ENCODE data around the gene PRKACG. TPM values are rescaled to one million over a fixed set of nuclear protein-coding genes. Genes with fewer than 3 reads are reported as not detected.

PRKACG gene
- total RNA-seq, 1 donor from 2014 or later, result not detected

DNA sequence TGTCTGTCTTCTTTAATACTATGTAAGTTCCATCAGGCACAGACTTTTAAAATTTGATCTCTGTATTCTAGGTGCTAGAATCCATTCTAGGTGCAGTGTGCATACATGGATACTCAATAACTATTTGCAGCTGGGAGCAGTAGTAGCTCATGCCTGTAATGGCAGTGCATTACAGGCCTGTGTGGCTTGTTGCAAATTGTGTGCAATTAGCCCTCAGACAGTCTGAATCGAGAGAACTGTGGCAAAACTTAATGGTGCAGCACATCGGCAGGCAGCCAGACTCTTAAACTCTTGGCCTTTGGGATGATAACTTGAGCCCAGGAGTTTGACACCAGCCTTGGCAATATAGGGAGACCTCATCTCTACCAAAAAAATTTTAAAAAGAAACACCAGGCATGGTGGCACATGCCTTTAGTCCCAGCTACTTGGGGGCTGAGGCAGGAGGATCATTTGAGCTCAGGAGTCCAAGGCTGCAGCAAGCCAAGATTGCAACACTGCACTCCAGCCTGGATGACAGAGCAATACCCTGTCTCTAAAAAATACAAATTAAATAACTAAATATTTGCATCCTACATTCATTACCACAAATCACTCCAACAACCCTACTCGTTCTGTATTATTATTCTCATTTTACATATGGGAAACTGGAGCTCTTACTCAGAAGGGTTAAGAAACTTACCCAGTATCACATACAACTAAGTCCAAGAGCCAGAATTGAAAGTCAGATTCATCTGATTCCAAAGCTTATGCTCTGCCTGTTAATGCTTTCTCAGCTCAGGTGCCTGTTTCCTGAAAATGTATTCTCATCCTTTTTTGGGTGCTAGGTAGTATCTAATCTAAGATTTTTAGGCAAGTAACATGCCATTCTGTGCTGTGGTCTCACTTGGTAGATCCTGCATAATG, 30.1 kb downstream of the PRKACG start:
- no peak for DNase-seq (ENCODE audit: low spot score)

- DNase-seq (ENCODE audit: low spot score), result no peak
Measured at GRCh38 chr9:68983008-68983411, 30.9 kb downstream of the PRKACG start.

GRCh38 chr9:68981789-68982188, 32.1 kb downstream of the PRKACG start:
- DNase-seq (ENCODE audit: low spot score), result no peak

GRCh38 chr9:68980341-68980914, 33.5 kb downstream of the PRKACG start:
- peak; percentile 59 for DNase-seq (ENCODE audit: low spot score)

GRCh38 chr9:68979538-68980314, 34.2 kb downstream of the PRKACG start:
- peak; percentile 75 for DNase-seq (ENCODE audit: low spot score)

DNA sequence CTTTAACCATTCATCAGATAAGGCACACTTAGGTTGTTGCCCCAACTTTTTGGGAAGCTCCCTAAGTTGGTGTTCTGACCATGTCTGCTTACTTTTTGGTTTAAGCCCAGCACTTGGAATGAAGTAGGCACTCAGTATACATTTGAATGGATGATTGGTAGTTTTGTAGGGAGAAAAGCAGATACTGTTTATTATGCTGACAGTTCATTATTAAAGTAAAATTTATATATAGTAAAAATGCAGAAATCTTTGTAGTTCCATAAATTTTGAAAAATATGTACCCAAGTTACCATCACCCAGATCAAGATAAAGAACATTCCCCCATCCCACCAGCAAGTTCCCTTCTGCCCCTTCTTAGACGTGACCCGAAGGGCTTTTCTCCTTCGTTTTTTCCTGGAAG, 35.4 kb downstream of the PRKACG start:
- DNase-seq (ENCODE audit: low spot score), result no peak

DNA sequence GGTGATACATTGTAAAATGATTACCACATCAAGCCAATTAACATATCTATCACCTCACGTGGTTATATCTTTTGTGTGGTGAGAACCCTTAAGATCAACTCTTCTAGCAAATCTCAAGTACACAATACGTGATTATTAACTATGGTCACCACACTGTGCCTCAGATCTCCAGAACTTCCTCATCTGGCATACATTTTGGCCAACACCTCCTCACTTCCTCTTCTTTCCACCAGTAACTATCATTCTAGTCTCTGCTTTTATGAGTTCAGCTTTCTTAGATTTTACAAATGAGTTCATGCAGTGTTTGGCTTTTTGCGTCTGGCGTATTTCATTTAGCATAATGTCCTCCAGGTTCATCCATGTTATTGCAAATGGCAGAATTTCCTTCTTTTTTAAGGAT, 35.8 kb downstream of the PRKACG start:
- DNase-seq (ENCODE audit: low spot score), result no peak

DNA sequence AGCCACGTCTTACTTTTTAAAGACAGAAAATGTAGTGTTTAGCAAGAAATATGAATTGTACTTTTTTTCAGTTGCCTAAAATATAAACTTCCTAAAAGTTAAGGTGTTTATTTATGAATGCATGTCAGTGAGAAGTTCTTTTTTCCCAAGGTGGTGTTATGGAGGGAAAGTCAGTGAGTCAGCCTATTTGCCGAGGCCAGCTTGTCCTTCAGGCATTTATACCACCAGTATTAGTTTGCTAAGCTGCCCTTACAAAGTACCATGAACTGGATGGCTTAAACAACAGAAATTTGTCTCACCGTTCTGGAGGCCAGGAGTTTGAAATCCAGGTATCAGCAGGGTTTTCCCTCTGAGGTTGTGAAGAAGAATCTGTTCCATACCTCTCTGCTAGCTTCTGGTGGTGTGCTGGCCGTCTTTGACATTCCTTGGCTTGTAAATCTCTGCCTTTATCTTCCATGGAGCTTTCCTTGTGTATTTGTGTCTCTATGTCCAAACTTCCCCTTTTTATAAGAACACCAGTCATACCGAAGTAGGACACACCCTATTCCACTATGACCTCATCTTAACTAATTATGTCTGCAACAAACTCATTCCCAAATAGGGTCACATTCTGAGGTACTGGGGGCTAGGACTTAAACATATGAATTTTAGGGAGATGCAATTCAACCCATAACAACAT, 38.4 kb downstream of the PRKACG start:
- peak; percentile 36 for DNase-seq (ENCODE audit: low spot score)

GRCh38 chr9:68974901-68975300, 39.0 kb downstream of the PRKACG start:
- no peak for DNase-seq (ENCODE audit: low spot score)

DNA sequence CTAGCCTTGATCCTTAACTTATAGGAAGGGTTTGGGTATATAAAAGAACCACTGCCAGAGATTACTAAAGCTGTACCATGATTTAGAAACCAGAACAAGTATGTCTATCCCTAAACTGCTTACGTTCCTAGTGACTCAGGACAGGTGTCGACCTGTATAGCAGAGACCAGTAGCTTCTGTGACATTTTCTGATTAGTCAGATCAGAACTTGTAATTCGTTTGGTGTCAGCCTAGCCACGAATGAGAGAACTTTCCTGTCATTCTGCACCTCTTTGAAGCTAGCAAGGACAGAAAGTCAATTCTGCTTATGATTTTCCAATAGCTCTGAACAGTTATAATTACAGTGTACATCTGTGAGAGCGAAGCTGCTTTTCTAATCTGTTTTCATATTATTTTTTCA, 39.5 kb downstream of the PRKACG start:
- DNase-seq (ENCODE audit: low spot score), result no peak

DNA sequence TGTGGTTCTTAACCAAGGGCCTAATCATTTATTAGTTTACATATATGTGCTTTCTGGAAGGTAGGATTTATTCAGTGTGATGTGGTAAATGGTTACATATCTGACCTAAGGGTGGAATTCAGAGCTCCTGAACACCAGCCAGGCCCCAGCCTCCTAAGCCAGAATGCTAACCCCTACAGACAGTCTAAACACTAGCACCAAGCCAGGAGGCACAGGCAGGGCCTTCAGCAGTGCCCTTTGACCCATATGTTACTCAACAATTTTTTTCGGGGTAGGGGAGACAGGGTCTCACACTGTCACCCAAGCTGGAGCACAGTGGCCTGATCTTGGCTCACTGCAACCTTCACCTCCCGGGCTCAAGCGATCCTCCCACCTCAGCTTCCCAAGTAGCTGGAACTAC, 40.3 kb downstream of the PRKACG start:
- DNase-seq (ENCODE audit: low spot score), result no peak

GRCh38 chr9:68970151-68970550, 43.8 kb downstream of the PRKACG start:
- no peak for DNase-seq (ENCODE audit: low spot score)

GRCh38 chr9:68969538-68969937, 44.4 kb downstream of the PRKACG start:
- no peak for DNase-seq (ENCODE audit: low spot score)

GRCh38 chr9:68967800-68968199, 46.1 kb downstream of the PRKACG start:
- DNase-seq (ENCODE audit: low spot score), result no peak

DNA sequence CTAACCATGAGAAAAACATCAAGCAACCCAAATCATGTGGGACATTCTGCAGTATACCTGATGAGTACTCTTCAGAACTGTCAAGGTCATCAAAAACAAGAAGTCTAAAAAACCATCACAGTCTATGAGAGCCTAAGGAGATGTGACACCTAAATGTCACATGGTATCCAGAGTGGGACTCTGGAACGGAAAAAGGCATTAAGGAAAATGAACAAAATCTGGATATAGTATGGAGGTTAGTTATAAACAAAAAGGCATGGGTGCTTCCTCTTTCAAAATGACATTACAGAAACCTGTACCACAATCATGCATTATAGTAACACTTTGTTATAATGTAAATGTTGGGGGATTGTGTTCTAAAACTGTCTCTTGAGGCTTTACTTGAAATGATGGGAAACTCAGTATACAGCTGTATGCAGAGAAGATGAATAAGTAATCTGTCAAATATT, 47.4 kb downstream of the PRKACG start:
- no peak for DNase-seq (ENCODE audit: low spot score)

- DNase-seq (ENCODE audit: low spot score), result no peak
Measured at GRCh38 chr9:68964765-68965164, 49.1 kb downstream of the PRKACG start.

DNA sequence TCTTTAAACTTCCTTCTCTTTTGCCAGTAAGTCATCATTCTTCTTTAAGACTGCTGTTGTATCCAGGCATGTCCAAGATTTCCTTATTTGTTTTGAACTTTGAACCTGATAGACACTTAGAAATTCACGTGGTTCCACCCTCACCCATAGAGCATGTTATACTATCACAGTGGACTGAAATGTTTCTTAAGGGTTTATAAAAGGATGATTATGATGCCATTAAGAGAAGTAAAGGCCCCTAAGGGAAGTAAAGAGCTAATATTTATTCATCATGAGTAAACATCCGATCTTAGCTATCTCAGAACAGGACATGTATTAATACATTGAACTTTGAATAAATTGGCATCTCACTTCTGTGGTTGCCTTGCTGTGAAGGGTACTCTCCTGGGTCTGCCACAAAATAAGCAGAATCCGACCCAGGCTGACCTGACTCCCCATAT, 49.8 kb downstream of the PRKACG start:
- no peak for DNase-seq (ENCODE audit: low spot score)

DNA sequence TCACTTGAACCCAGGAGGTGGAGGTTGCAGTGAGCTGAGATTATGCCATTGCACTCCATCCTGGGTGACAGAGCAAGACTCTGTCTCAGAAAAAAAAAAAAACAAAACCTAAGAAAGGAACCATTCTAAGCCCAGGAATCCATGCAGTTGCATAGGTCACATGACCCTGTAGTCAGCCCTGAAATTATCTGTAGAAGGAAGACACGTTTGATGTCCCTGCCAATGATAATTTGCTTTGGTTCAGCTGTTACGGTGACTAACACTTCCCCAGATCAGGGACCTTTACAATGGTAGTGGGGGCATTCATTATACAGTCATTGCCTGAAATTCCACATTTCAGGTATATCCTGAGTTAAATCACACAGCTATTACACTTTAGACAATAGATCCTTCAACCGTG, 50.5 kb downstream of the PRKACG start:
- DNase-seq (ENCODE audit: low spot score), result no peak
